Urothelium cell line (cell line): ENCODE measurements around the gene BLOC1S1.
A peak's percentile ranks its signal among the peaks of the same experiment; 100 is the strongest.

Experiments used
- DNase-seq: peaks from one replicate; pipeline ENCODE4 v3.0.0; 2011; ENCODE audit warnings: low spot score, mixed read lengths
- FAIRE-seq: peaks from 2 replicates; lab custom pipeline; 2011; peaks lifted over from hg19 to GRCh38; lab: Jason Lieb, UNC

The BLOC1S1 gene

DNA sequence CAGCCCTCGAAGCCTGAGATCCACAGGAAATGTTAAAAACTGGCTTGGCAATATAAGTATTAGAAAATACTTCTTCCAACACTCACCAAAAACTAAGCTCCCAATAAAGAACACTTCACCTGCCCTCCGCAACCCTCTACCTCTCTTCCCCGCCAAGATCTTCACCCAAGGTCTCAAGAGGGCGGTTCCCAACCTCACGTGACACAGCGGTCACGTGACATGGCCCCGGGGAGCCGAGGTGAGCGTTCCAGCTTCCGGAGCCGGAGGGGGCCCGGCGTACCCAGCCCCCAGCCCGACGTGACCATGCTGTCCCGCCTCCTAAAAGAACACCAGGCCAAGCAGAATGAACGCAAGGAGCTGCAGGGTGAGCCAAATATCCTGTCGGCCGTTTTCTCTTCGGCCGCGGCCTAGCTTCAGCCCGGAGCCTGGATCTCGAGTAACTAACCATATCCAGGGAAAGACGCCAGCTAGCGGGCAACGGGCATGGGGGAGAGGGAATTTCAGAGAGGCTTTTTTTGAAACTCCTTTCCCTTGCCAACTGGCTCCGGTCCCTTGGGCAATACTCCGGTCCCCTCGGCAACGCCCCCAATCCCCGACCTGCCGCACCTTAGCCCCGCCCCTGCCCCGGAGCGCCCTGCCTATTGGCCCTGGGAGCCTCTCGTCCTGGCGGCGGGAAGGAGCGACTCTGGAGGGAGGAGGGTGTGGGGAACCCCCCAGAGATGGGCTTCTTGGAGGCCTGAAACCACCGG, at the start of gene BLOC1S1:
Gene BLOC1S1, plus strand, starts transcription at position 214 of the 749 bp plus-strand sequence. Its CDS starts 6 bp downstream, at position 220.
- no peak for FAIRE-seq
- peak; percentile 94 for DNase-seq

DNA sequence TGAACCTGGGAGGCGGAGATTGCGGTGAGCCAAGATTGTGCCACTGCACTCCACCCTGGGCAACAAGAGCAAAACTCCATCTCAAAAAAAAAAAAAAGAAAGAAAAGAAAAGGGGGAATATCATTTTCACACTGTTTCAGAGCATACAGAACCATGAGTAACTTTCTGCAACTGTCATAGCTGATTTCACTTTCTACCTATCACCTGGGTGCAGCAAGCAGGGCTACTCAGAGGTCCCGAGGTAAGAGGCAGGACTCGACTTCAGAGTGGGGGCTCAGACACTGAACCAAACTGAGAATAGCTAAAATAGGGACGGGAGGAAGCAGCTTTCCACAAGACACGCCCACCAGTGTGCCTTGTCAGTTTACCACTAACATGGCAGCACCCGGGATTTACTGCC, 49.3 kb upstream of the BLOC1S1 start:
- DNase-seq (no peak), FAIRE-seq (no peak)

DNA sequence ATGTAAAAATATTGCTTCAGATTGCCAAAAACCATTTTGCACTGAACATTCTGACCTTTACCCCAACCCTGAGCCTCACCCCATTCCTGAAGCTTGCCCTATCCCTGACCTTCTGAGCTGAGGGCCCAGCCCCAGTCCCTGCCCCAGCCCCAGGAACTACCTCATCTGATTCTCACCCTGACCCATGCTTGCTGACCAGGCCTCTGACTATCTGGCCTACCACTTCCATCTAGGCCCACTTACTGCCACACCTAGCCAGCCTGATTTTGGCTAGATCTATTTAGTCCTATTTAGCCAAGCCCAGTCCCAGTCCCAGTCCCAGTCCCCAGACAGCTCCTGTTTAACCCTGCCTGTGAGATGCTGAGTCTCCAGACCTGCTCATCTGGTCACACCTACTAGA, 45.6 kb upstream of the BLOC1S1 start:
- no peak for DNase-seq
- FAIRE-seq = no peak

DNA sequence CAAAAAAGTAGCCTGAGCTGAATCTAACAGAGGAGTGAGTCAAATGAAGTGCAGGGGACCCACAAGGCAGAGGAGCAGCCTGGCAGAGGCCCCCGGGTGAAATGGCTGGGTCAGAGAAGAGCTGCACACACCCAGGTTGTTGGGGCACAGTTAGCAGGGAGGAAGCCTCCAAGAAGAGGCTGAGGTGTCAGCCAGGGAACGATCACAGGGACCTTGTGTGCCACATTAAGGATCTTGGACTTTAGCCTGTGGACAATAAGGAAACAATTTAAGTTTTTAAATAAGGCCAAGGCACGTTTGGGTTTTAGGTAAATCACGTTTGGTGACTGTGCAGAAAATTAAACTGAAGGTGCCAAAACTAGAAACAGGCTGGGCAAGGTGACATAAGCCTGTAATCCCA, 44.1 kb upstream of the BLOC1S1 start:
- DNase-seq (no peak), FAIRE-seq (no peak)

- DNase-seq (no peak), FAIRE-seq (no peak)
Observed at GRCh38 chr12:55673638-55674037, 42.2 kb upstream of the BLOC1S1 start.

DNA sequence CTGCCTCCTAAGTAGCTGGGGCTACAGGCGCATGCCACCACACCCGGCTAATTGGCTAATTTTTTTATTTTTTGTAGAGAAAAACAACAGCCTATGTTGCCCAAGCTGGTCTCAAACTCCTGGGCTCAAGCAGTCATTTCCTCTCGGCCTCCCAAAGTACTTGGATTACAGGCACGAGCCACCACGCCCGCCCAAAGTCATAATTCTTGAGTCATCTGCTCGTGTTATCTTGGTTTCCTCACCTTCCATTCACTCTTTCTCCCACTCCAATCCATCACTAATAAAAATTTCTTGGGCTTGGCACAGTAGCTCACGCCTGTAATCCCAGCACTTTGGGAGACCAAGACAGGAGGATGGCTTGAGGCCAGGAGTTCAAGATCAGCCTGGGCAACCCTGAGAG, 40.2 kb upstream of the BLOC1S1 start:
- FAIRE-seq = no peak
- DNase-seq = no peak

- no peak for DNase-seq
- no peak for FAIRE-seq
Observed at GRCh38 chr12:55676707-55677106, 39.1 kb upstream of the BLOC1S1 start.

- no peak for FAIRE-seq
Observed at GRCh38 chr12:55679691-55680090, 36.2 kb upstream of the BLOC1S1 start.

DNA sequence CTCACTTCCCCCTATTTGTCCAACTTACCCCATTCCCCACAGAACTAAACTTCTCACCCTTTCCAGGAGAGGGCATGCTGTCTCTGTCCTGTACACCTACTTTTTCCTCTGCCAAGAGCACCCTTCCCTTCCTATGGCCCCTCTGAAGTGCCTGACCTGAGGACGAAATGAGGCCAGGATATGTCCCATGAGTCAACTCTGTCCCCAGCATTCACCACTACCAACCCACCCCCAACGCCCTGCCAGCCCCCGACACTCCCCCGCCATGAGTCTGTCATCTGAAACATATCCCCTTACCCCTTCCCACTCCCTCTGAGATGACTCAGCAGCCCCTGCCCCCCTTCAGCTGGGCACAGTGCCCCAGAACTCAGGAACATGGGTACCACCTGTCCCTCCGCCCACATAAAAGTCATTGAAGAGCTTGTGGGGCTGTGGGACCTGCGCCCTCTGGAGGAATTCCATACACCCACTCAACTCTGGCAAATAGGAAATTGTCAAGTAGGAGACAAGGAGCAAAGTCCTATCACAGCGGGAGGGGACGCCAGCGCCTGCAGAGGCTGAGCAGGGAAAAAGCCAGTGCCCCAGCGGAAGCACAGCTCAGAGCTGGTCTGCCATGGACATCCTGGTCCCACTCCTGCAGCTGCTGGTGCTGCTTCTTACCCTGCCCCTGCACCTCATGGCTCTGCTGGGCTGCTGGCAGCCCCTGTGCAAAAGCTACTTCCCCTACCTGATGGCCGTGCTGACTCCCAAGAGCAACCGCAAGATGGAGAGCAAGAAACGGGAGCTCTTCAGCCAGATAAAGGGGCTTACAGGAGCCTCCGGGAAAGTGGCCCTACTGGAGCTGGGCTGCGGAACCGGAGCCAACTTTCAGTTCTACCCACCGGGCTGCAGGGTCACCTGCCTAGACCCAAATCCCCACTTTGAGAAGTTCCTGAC, 34.4 kb upstream of the BLOC1S1 start:
- peak; percentile 86 for DNase-seq
- no peak for FAIRE-seq

More at GRCh38 chr12:55679691-55680090, 36.2 kb upstream of the BLOC1S1 start:
- DNase-seq = no peak

GRCh38 chr12:55682087-55682796, 33.6 kb upstream of the BLOC1S1 start:
- DNase-seq (no peak), FAIRE-seq (no peak)

GRCh38 chr12:55683676-55684075, 32.2 kb upstream of the BLOC1S1 start:
- DNase-seq = no peak
- no peak for FAIRE-seq

DNA sequence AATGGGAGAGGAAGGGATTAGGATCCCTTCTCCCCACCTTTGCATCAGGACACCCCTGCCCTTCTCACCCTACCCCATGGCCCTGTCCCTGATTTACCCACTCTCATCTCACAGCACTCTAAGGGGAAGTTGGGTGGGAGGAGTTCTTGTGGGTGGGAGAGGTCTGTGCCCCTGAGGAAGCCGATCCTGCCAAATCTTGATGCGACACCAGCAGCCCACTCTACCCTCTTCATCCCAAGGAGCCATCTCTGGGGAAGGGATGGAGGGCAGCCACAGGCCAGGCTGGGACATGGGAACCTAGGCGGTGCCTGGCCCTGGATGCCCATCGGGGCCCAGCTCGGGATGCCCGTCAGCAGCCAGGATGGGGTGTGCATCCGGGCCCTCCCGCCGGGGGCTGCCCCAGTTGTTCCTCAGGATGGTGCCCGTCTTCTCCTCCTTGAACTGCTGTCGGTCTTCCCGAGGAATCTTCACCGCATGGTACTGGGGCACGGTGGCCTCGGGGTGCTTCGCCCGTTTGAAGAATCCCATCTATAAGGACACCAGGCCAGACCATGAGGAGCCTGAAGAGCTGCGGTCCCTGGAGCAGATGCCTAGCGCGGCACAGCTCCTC, 31.0 kb upstream of the BLOC1S1 start:
- FAIRE-seq (no peak), DNase-seq (no peak)

DNA sequence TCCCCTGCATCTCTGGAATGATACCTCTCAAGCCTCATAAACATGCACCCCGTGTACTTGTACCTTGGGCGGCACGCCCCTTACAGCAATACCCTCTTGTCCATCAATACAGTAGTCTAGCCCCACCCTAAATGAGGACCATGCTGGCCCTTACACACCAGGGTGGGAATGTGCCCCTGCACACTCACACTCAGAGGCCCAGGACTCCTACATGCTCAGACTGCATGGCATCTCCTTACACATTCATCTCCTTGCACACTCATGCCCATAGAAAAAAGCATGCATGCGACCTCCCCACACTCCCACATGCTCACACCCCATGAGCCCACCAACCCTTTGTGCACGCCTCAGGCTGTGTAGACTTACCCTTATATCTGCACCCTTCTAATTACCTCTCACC, 30.2 kb upstream of the BLOC1S1 start:
- DNase-seq (no peak), FAIRE-seq (no peak)

- DNase-seq (no peak), FAIRE-seq (no peak)
Observed at GRCh38 chr12:55686366-55687010, 29.4 kb upstream of the BLOC1S1 start.

DNA sequence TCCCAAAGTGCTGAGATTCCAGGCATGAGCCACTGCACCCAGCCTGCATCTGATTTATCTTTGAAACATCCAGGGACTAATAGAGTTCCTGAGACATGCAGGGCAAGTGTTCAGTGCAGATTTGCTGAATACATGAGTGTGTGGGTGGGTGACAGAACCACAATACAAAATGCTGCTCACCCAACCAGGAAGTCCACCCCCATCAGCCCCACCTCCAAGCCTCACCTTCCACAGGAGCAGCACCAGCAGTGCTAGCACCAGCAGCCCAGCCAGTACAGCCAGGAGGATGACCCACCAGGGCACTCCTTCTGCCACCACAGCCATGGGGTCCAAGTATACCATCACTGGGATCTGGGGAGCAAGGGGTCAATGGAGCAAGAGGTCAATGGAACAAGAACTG, 28.1 kb upstream of the BLOC1S1 start:
- no peak for DNase-seq
- FAIRE-seq = no peak

DNA sequence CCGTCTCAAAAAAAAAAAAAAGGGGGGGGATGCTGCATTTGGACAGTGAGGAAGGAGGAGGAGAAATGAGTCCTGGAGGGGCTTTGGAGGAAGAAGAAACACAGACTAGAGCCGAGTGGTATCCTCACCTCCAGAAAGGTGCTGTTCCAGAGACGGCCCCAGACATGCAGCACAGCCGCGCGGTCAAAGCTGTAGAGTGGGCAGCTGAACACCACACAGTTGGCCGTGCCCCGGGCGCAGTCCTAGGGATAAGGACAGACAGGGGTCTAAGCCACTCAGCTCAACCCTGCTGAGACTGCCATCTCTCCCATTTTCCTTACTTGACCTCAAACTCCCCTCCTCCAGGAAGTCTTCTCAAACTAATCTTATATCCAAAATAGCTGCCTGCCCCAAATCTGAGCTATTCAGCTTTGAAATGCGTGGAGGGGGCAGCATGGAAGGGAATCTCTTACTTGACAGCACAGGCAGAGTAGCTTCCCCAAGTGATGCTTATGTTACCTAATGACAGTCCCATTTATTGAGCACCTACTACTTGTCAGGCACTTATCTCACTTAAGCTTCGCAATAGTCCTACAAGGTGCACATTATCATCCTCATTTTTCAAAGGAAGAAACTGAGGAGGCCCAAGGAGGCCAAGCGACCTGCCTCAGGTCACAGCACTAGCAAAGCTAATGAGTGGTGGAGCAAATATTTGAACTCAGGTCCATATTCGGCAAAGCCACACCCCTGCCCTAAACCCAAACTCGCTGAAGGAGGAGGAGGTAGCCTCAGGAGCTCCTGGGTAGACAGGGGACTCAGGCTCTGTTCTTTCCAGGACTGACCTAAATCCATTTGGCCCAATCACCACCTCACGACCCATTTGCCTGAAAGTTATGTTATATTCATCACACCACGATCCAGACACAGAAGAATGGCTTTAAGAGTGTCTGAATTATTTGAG, 26.9 kb upstream of the BLOC1S1 start:
- FAIRE-seq (no peak), DNase-seq (no peak)

- FAIRE-seq (no peak), DNase-seq (no peak)
Observed at GRCh38 chr12:55692631-55693322, 23.1 kb upstream of the BLOC1S1 start.

GRCh38 chr12:55693323-55694187, 22.3 kb upstream of the BLOC1S1 start:
- DNase-seq (no peak), FAIRE-seq (no peak)
